NCI-H2029 treated with DMSO at 0.1 percent for 48 hours (cell line): ENCODE data around the gene USP20.

Source experiments
- DNase-seq: peaks from one replicate; lab custom pipeline; 2025; lab: John Stamatoyannopoulos, UW

Gene USP20

GRCh38 chr9:129875687-129876395 is 40.6 kb downstream of the USP20 start:
- no peak for DNase-seq

- DNase-seq: no peak
Measured at GRCh38 chr9:129876815-129877214, 41.6 kb downstream of the USP20 start.

- no peak for DNase-seq
Measured at GRCh38 chr9:129878291-129878690, 43.0 kb downstream of the USP20 start.

GRCh38 chr9:129879103-129879699 is 43.9 kb downstream of the USP20 start:
- DNase-seq: no peak

- no peak for DNase-seq
Measured at GRCh38 chr9:129879991-129880653, 44.9 kb downstream of the USP20 start.

- DNase-seq: no peak
Measured at GRCh38 chr9:129880654-129881546, 45.6 kb downstream of the USP20 start.

GRCh38 chr9:129881547-129882324 is 46.5 kb downstream of the USP20 start:
- no peak for DNase-seq

GRCh38 chr9:129884220-129885017 is 49.2 kb downstream of the USP20 start:
- DNase-seq: peak; percentile 42

- DNase-seq: peak; percentile 42
Measured at GRCh38 chr9:129885018-129885669, 49.9 kb downstream of the USP20 start.

- peak; percentile 54 for DNase-seq
Measured at GRCh38 chr9:129885670-129886106, 50.4 kb downstream of the USP20 start.

- no peak for DNase-seq
Measured at GRCh38 chr9:129886226-129887174, 51.2 kb downstream of the USP20 start.

GRCh38 chr9:129887334-129888292 is 52.4 kb downstream of the USP20 start:
- no peak for DNase-seq

- no peak for DNase-seq
Measured at GRCh38 chr9:129888293-129889121, 53.2 kb downstream of the USP20 start.

- DNase-seq: no peak
Measured at GRCh38 chr9:129889122-129889940, 54.1 kb downstream of the USP20 start.

GRCh38 chr9:129889941-129890717 is 54.9 kb downstream of the USP20 start:
- DNase-seq: no peak
